Endothelial cell of hepatic sinusoid (primary cell): Measurements from ENCODE around the gene ABR.

ENCODE experiments used
- in situ Hi-C: cut with HindIII; loops from 2 replicates; pipeline ENCODE4 v1.10.0; 2017; ENCODE audit warnings: low sequenced_read_pairs

Gene ABR

GRCh38 chr17:1179818-1180742, at the start of gene ABR:
ABR (minus strand) TSS chr17:1179981; CDS start chr17:1179727, 254 bp downstream.
- in situ Hi-C loops = no loop called here

- in situ Hi-C loops = no loop called here
Observed at GRCh38 chr17:1229349-1229899, 49.6 kb upstream of the ABR start.

DNA sequence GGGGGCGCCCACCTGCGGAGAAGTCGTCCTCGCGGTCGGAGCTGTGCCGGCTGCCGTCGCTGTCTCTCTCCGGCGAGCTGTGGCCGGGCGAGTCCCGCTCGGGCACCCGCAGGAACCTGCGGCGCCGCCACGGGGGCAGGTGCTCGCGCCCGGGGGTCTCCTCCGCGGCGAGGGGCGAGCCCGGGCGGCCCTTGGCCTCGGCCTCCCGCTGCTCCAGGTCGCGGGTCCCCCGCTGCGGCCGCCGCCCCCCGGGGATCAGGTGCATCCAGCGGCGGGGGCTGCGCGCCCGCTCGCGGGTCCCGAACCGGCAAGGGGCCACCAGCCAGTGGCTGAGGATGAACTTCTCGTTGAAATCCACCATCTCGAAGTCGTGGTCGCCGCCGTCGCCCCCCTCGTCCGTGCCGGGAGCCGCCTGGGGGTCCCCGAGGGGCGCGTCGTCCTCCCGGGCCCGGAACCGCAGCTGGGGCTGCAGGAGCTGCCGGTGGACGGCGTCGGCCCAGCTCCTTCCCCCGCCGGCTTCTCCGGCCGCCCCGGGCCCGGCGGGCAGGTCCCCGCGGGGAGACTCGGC, 49.1 kb upstream of the ABR start:
- in situ Hi-C loops = no loop called here

DNA sequence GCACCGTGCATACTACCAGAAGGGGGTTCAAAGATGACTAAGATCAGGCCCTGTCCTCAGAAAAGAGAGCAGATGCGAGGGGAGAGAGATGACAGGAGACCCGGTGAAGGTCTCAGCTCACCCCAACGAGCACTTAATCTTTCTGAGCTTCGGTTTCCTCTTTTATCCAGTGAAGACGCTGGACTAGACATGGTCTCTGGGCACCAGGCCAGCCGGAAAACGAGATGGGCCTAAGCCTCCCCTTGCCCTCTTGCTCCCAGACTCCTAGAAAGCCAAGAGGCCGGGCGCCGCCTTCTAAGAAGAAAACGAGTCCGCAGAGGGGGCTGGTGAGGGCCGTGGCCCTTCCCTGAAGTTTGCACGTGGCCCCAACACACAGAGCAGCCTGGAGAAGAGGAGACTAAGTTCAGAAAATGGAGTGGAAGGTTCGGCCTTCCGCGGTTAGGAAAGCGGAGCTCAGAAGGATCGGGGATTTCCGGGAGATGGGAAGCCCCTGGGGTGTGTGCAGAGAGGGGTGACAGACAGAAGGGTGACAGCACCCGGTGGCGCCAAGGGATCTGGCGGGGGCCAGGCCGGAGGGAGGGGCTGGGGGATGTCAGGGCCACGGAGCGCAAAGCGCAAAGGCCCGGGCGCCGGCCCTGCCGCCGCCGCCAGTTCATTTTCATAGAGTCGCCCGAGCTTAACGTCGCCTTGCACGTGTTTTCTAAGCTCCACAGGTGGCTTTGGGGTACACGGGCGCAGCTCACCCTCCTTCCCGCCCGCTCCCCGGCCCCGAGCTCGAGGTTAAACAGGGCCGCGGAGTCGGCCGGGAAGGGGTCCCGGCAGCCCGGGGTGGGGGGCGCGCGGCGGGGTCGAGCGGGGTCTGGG, 48.4 kb upstream of the ABR start:
- in situ Hi-C loops = no loop called here

GRCh38 chr17:1227365-1227764, 47.6 kb upstream of the ABR start:
- in situ Hi-C loops = no loop called here

- in situ Hi-C loops = no loop called here
Observed at GRCh38 chr17:1226308-1226707, 46.5 kb upstream of the ABR start.

- in situ Hi-C loops = no loop called here
Observed at GRCh38 chr17:1224330-1224729, 44.5 kb upstream of the ABR start.

DNA sequence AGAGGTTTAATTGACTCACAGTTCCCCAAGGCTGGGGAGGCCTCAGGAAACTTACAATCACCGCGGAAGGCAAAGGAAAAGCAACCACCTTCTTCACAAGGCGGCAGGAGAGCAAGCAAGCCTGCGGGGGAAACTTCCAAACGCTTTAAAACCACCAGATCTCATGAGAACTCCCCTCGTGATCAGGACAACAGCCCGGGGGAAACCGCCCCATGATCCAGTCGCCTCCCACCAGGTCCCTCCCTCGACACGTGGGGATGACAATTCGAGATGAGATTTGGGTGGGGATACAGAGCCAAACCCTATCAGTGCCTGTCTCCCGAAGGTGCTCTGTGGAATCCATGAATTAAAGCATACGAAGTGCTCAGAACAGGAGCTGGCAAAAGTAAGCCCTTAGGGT, 43.9 kb upstream of the ABR start:
- in situ Hi-C loops = no loop called here

- in situ Hi-C loops = no loop called here
Observed at GRCh38 chr17:1222321-1222720, 42.5 kb upstream of the ABR start.

DNA sequence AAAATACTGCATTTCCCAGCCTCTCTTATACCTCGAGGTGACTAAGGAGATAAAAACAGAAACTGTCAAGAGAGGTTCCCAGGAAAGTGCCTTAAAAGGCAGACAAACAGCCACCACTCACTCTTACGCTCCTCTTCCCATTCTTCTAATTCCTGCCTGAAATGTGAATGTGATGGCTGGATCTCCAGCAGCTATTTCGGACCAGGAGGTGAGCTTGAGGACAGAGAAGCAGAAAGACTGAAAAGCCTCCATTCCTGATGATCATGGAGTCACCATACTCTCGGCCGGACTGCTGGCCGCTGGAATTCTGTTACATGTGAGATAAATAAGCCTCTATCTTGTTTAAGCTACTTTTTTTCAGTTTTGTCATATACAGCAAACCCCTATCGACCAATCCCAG, 41.4 kb upstream of the ABR start:
- in situ Hi-C loops = no loop called here

DNA sequence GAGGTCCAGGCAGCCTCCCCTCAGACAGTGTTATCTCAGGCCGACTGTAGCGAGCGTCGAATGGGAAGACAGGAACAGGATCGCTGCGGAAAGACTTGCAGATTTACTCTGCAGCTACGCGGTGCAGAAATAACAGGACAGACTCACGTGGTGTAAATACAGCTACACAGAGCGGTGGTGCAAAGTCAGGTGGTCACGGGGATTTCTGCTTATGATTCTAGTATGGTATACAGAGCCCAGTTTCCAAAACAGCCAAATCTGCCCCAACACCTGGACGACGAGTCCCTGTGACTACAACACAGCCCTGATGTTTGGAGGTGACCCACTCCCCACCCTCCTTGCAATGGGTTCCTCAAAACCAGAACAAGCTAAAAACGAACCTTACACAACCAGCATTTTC, 40.6 kb upstream of the ABR start:
- in situ Hi-C loops = no loop called here

DNA sequence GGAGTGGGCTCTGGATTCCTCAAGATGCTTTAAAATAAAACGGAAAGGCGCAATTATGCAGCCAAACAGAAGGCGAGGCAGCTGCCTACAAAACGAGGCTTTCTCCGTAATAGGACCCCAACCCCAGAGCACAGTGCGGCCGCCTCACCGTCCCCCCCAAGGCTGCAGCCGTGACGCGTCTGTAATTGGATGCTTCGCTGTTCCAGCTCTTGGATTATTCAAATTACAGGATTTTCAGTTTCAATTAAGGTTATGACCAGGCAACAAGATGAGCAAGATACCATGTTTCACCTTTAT, 37.3 kb upstream of the ABR start:
- in situ Hi-C loops = no loop called here

GRCh38 chr17:1216217-1217088, 36.7 kb upstream of the ABR start:
- in situ Hi-C loops = no loop called here

DNA sequence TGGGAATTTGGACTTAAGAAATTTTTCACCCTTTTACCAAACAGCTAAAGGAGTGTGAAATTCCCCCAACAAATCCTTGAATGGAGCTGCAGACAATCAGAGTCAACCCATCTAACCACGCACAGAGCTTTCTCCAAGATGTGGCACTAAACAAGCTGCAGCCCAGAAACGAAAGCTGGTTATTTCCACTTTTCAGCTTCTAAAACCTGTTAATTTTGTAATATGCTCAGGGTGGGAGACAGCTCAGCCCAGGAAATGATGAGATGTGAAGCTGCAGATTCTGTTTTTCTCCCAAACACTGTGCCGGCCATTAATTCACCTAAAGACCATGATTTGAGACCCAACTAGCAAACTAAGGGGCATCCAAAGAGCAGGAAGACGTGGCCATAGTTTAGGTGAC, 33.2 kb upstream of the ABR start:
- in situ Hi-C loops = no loop called here

DNA sequence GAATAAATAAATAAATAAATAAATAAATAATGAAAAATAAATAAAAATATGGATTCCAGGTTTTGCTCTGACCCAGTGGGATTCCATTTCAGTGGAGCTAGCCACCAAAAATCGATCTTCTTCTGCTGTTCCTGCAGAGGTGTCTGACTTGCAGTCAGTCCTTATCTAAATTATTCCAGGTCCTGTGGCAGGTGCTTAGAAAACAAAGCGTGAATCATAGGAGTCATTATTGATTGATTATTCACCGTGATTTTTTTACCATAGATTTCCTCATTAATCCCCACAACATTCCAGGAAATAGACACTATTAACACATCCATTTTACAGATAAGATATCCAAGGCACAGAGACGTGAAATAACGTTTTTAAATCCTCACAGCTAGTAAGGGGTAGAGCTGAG, 31.5 kb upstream of the ABR start:
- in situ Hi-C loops = no loop called here

DNA sequence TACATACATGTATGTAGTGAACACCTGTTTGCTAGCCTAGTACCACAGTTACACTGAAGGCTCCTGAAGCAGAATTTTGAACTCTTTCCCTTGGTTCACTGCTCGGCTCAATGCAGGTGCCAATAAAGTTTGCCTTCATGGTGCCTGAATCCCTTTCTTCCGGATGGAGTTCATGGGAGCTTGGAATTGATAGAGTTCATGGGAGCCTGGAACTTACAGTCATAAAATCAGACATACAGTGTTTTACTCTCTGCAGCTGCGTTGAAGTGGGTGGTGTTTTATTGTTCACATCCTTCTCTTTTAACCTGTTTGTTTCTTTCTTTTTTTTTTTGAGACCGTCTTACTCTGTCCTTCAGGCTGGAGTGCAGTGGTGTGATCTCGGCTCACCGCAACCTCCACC, 29.2 kb upstream of the ABR start:
- in situ Hi-C loops = no loop called here

- in situ Hi-C loops = no loop called here
Observed at GRCh38 chr17:1206026-1206777, 26.4 kb upstream of the ABR start.

DNA sequence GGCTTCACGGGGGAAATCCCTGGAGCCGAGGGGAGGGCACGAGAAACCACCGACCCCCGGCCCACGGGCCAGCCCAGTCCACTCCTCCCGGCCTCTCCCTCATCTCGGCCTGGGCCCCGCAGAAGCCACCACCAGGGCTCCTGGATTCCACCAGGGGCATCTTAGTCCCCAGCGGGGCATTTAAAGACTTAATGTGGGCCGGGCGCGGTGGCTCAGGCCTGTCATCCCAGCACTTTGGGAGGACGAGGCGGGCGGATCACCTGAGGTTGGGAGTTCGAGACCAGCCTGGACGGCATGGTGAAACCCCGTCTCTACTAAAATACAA, 24.1 kb upstream of the ABR start:
- in situ Hi-C loops = no loop called here

DNA sequence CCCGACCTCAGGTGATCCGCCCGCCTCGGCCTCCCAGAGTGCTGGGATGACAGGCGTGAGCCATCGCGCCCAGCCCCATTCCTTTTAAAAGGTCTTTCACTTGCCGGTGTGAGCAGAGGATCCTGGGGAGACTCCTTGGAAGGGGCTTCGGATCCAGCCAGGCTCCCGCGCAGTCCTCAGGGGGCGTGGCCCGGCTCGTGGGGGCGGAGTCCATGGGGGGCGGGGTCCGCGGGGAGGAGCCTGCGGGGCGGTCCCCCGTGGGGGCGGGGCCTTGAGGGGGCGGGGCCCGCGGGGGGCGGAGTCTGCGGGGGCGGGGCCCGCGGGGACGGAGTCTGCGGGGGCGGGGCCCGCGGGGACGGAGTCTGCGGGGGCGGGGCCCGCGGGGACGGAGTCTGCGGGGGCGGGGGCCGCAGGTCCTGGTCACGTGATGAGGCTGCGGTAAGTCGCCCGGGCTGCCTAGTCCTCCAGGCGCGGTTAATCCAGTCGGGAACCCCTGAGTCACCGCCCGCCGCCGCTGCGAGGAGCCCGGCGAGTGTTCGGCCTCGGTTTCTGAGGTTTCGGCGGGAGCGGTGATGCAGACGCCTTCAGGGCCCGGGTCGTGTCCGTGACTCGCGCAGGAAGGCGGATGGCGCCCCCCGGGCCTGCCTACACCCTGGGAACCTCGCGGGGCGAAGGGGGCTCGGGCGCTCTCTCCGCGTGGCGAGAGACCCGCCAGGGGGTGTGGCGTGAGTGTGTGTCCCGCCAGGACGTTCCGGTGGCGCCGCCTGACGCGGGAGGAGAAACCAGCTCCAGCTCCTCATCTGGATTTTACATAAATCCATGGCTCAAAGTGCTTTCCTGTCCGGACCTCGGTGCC, 23.6 kb upstream of the ABR start:
- in situ Hi-C loops = no loop called here
